IPS DF 19.7 (cell line): Measurements from ENCODE around the gene VDAC2.
"Not testable (repeated sequence)": the region's sequence is repeated elsewhere in the genome, so short reads cannot be mapped to it uniquely, and the experiment has no call there.

Experiments
- DNase-seq: peaks from one replicate; pipeline ENCODE4 v3.0.0-alpha.2; 2013; ENCODE audit warnings: low read depth, low spot score

The VDAC2 gene

GRCh38 chr10:75210282-75211006, at the start of gene VDAC2:
Gene VDAC2, plus strand, starts transcription at chr10:75210796. Its CDS starts 363 bp downstream, at chr10:75211159.
- DNase-seq = no peak

- no peak for DNase-seq
Measured at GRCh38 chr10:75165684-75166622, 44.6 kb upstream of the VDAC2 start.

- no peak for DNase-seq
Measured at GRCh38 chr10:75166623-75166972, 44.0 kb upstream of the VDAC2 start.

- DNase-seq = no peak
Measured at GRCh38 chr10:75168275-75168674, 42.3 kb upstream of the VDAC2 start.

GRCh38 chr10:75170215-75170614, 40.4 kb upstream of the VDAC2 start:
- no peak for DNase-seq

GRCh38 chr10:75175046-75175445, 35.5 kb upstream of the VDAC2 start:
- no peak for DNase-seq

- DNase-seq = no peak
Measured at GRCh38 chr10:75176046-75176445, 34.5 kb upstream of the VDAC2 start.

GRCh38 chr10:75176736-75177135, 33.9 kb upstream of the VDAC2 start:
- no peak for DNase-seq

GRCh38 chr10:75179657-75180177, 30.9 kb upstream of the VDAC2 start:
- no peak for DNase-seq

GRCh38 chr10:75180592-75180991, 30.0 kb upstream of the VDAC2 start:
- no peak for DNase-seq

- DNase-seq = no peak
Measured at GRCh38 chr10:75181073-75181472, 29.5 kb upstream of the VDAC2 start.

- DNase-seq = no peak
Measured at GRCh38 chr10:75186310-75186709, 24.3 kb upstream of the VDAC2 start.

- DNase-seq = peak; percentile 76
Measured at GRCh38 chr10:75187961-75188426, 22.6 kb upstream of the VDAC2 start.

- not testable (repeated sequence) for DNase-seq
Measured at GRCh38 chr10:75188522-75188921, 22.1 kb upstream of the VDAC2 start.

GRCh38 chr10:75189266-75190096, 21.1 kb upstream of the VDAC2 start:
- DNase-seq = no peak

GRCh38 chr10:75191821-75192568, 18.6 kb upstream of the VDAC2 start:
- no peak for DNase-seq

GRCh38 chr10:75194625-75195024, 16.0 kb upstream of the VDAC2 start:
- not testable (repeated sequence) for DNase-seq

- DNase-seq = no peak
Measured at GRCh38 chr10:75195035-75195763, 15.4 kb upstream of the VDAC2 start.

GRCh38 chr10:75197066-75197465, 13.5 kb upstream of the VDAC2 start:
- DNase-seq = no peak

- DNase-seq = no peak
Measured at GRCh38 chr10:75197906-75198305, 12.7 kb upstream of the VDAC2 start.
